ENCODE measurements around the gene ATP2A3.

The ATP2A3 gene

GRCh38 chr17:3929764-3930163 is 34.5 kb downstream of the ATP2A3 start:
- Histone ChIP-seq H3K27me3 (replicated peaks; ENCODE audit: control insufficient read depth, insufficient read depth, low read length, poor library complexity, severe bottlenecking) (no peaks in the 10 kb centered on the region), H3K4me3 (ENCODE audit: insufficient read depth, low read depth, low read length, poor library complexity, severe bottlenecking) (no peak overlapping the region), H3K4me1 (ENCODE audit: control insufficient read depth, insufficient read depth, low read length, poor library complexity, severe bottlenecking) (no peaks in the 10 kb centered on the region), H3K36me3 (ENCODE audit: control insufficient read depth, insufficient read depth, low read length) (peaks cover 78% of the 10 kb centered on the region), H3K9me3 (ENCODE audit: control insufficient read depth, low read length) (no peaks in the 10 kb centered on the region), H3K27ac (ENCODE audit: insufficient read depth, low read length, poor library complexity, severe bottlenecking) (no peak overlapping the region)
- DNase-seq = no peak

- H3K4me1 ChIP-seq (ENCODE audit: control insufficient read depth, insufficient read depth, low read length, poor library complexity, severe bottlenecking) = no peaks in the 10 kb centered on the region
- no peak overlapping the region for H3K4me3 ChIP-seq (ENCODE audit: insufficient read depth, low read depth, low read length, poor library complexity, severe bottlenecking)
- H3K9me3 ChIP-seq (ENCODE audit: control insufficient read depth, low read length) = no peaks in the 10 kb centered on the region
- DNase-seq = no peak
- no peaks in the 10 kb centered on the region for H3K27me3 ChIP-seq (replicated peaks; ENCODE audit: control insufficient read depth, insufficient read depth, low read length, poor library complexity, severe bottlenecking)
- H3K27ac ChIP-seq (ENCODE audit: insufficient read depth, low read length, poor library complexity, severe bottlenecking) = peak overlapping the region; percentile 33
- H3K36me3 ChIP-seq (ENCODE audit: control insufficient read depth, insufficient read depth, low read length) = peaks cover 82% of the 10 kb centered on the region
Measured at GRCh38 chr17:3929181-3929580, 35.1 kb downstream of the ATP2A3 start.

- Histone ChIP-seq H3K4me1 (ENCODE audit: control insufficient read depth, insufficient read depth, low read length, poor library complexity, severe bottlenecking) (no peaks in the 10 kb centered on the region), H3K4me3 (ENCODE audit: insufficient read depth, low read depth, low read length, poor library complexity, severe bottlenecking) (no peak overlapping the region), H3K27ac (ENCODE audit: insufficient read depth, low read length, poor library complexity, severe bottlenecking) (no peak overlapping the region), H3K9me3 (ENCODE audit: control insufficient read depth, low read length) (no peaks in the 10 kb centered on the region), H3K27me3 (replicated peaks; ENCODE audit: control insufficient read depth, insufficient read depth, low read length, poor library complexity, severe bottlenecking) (no peaks in the 10 kb centered on the region), H3K36me3 (ENCODE audit: control insufficient read depth, insufficient read depth, low read length) (peaks cover 84% of the 10 kb centered on the region)
- no peak for DNase-seq
Measured at GRCh38 chr17:3928406-3928805, 35.8 kb downstream of the ATP2A3 start.

- no peaks in the 10 kb centered on the region for H3K4me1 ChIP-seq (ENCODE audit: control insufficient read depth, insufficient read depth, low read length, poor library complexity, severe bottlenecking)
- H3K9me3 ChIP-seq (ENCODE audit: control insufficient read depth, low read length) = no peaks in the 10 kb centered on the region
- DNase-seq = no peak
- H3K4me3 ChIP-seq (ENCODE audit: insufficient read depth, low read depth, low read length, poor library complexity, severe bottlenecking) = no peak overlapping the region
- H3K27ac ChIP-seq (ENCODE audit: insufficient read depth, low read length, poor library complexity, severe bottlenecking) = no peak overlapping the region
- H3K36me3 ChIP-seq (ENCODE audit: control insufficient read depth, insufficient read depth, low read length) = peaks cover 83% of the 10 kb centered on the region
- no peaks in the 10 kb centered on the region for H3K27me3 ChIP-seq (replicated peaks; ENCODE audit: control insufficient read depth, insufficient read depth, low read length, poor library complexity, severe bottlenecking)
Measured at GRCh38 chr17:3927628-3928340, 36.5 kb downstream of the ATP2A3 start.

- H3K27ac ChIP-seq (ENCODE audit: insufficient read depth, low read length, poor library complexity, severe bottlenecking) = no peak overlapping the region
- peaks cover 76% of the 10 kb centered on the region for H3K36me3 ChIP-seq (ENCODE audit: control insufficient read depth, insufficient read depth, low read length)
- no peaks in the 10 kb centered on the region for H3K9me3 ChIP-seq (ENCODE audit: control insufficient read depth, low read length)
- no peaks in the 10 kb centered on the region for H3K27me3 ChIP-seq (replicated peaks; ENCODE audit: control insufficient read depth, insufficient read depth, low read length, poor library complexity, severe bottlenecking)
- DNase-seq = no peak
- no peaks in the 10 kb centered on the region for H3K4me1 ChIP-seq (ENCODE audit: control insufficient read depth, insufficient read depth, low read length, poor library complexity, severe bottlenecking)
- H3K4me3 ChIP-seq (ENCODE audit: insufficient read depth, low read depth, low read length, poor library complexity, severe bottlenecking) = no peak overlapping the region
Measured at GRCh38 chr17:3926860-3927627, 37.2 kb downstream of the ATP2A3 start.

- H3K36me3 ChIP-seq (ENCODE audit: control insufficient read depth, insufficient read depth, low read length) = peaks cover 66% of the 10 kb centered on the region
- H3K4me3 ChIP-seq (ENCODE audit: insufficient read depth, low read depth, low read length, poor library complexity, severe bottlenecking) = no peak overlapping the region
- no peak for DNase-seq
- H3K27ac ChIP-seq (ENCODE audit: insufficient read depth, low read length, poor library complexity, severe bottlenecking) = no peak overlapping the region
- H3K4me1 ChIP-seq (ENCODE audit: control insufficient read depth, insufficient read depth, low read length, poor library complexity, severe bottlenecking) = no peaks in the 10 kb centered on the region
- H3K9me3 ChIP-seq (ENCODE audit: control insufficient read depth, low read length) = no peaks in the 10 kb centered on the region
- no peaks in the 10 kb centered on the region for H3K27me3 ChIP-seq (replicated peaks; ENCODE audit: control insufficient read depth, insufficient read depth, low read length, poor library complexity, severe bottlenecking)
Measured at GRCh38 chr17:3925684-3926485, 38.4 kb downstream of the ATP2A3 start.

- no peaks in the 10 kb centered on the region for H3K27me3 ChIP-seq (replicated peaks; ENCODE audit: control insufficient read depth, insufficient read depth, low read length, poor library complexity, severe bottlenecking)
- H3K4me3 ChIP-seq (ENCODE audit: insufficient read depth, low read depth, low read length, poor library complexity, severe bottlenecking) = no peak overlapping the region
- no peaks in the 10 kb centered on the region for H3K9me3 ChIP-seq (ENCODE audit: control insufficient read depth, low read length)
- H3K4me1 ChIP-seq (ENCODE audit: control insufficient read depth, insufficient read depth, low read length, poor library complexity, severe bottlenecking) = no peaks in the 10 kb centered on the region
- H3K27ac ChIP-seq (ENCODE audit: insufficient read depth, low read length, poor library complexity, severe bottlenecking) = no peak overlapping the region
- H3K36me3 ChIP-seq (ENCODE audit: control insufficient read depth, insufficient read depth, low read length) = peaks cover 54% of the 10 kb centered on the region
- no peak for DNase-seq
Measured at GRCh38 chr17:3924512-3925350, 39.5 kb downstream of the ATP2A3 start.

GRCh38 chr17:3923466-3924190 is 40.6 kb downstream of the ATP2A3 start:
- H3K27me3 ChIP-seq (replicated peaks; ENCODE audit: control insufficient read depth, insufficient read depth, low read length, poor library complexity, severe bottlenecking) = no peaks in the 10 kb centered on the region

GRCh38 chr17:3922765-3923164 is 41.5 kb downstream of the ATP2A3 start:
- no peak for DNase-seq
- no peak overlapping the region for H3K4me3 ChIP-seq (ENCODE audit: insufficient read depth, low read depth, low read length, poor library complexity, severe bottlenecking)
- no peaks in the 10 kb centered on the region for H3K9me3 ChIP-seq (ENCODE audit: control insufficient read depth, low read length)
- no peaks in the 10 kb centered on the region for H3K27me3 ChIP-seq (replicated peaks; ENCODE audit: control insufficient read depth, insufficient read depth, low read length, poor library complexity, severe bottlenecking)
- no peak overlapping the region for H3K27ac ChIP-seq (ENCODE audit: insufficient read depth, low read length, poor library complexity, severe bottlenecking)
- peaks cover 35% of the 10 kb centered on the region for H3K36me3 ChIP-seq (ENCODE audit: control insufficient read depth, insufficient read depth, low read length)
- H3K4me1 ChIP-seq (ENCODE audit: control insufficient read depth, insufficient read depth, low read length, poor library complexity, severe bottlenecking) = no peaks in the 10 kb centered on the region

More at GRCh38 chr17:3923466-3924190, 40.6 kb downstream of the ATP2A3 start:
- Histone ChIP-seq H3K4me1 (ENCODE audit: control insufficient read depth, insufficient read depth, low read length, poor library complexity, severe bottlenecking) (no peaks in the 10 kb centered on the region), H3K9me3 (ENCODE audit: control insufficient read depth, low read length) (no peaks in the 10 kb centered on the region), H3K4me3 (ENCODE audit: insufficient read depth, low read depth, low read length, poor library complexity, severe bottlenecking) (no peak overlapping the region), H3K36me3 (ENCODE audit: control insufficient read depth, insufficient read depth, low read length) (peaks cover 43% of the 10 kb centered on the region), H3K27ac (ENCODE audit: insufficient read depth, low read length, poor library complexity, severe bottlenecking) (no peak overlapping the region)
- no peak for DNase-seq

All from effector memory CD4-positive, alpha-beta T cell (primary cell).